GM18870 (cell line): Measurements from ENCODE around the gene MYPN.
"Not testable (repeated sequence)": the region's sequence is repeated elsewhere in the genome, so short reads cannot be mapped to it uniquely, and the experiment has no call there.

ENCODE experiments used
- ATAC-seq: cut with Tn5 transposase; IDR thresholded peaks from one replicate; pipeline ENCODE4 v1.9.1; 2021; ENCODE audit warnings: moderate library complexity; ENCODE audit not compliant: unreplicated experiment

MYPN gene

GRCh38 chr10:68166871-68167585 lies 57.7 kb downstream of the MYPN start:
- ATAC-seq: no peak

GRCh38 chr10:68167586-68168189 lies 58.4 kb downstream of the MYPN start:
- no peak for ATAC-seq

GRCh38 chr10:68171539-68172080 lies 62.3 kb downstream of the MYPN start:
- no peak for ATAC-seq

- ATAC-seq: no peak
These were observed 63.0 kb downstream of the MYPN start for GRCh38 chr10:68172324-68172723.

- ATAC-seq: no peak
These were observed 66.7 kb downstream of the MYPN start for GRCh38 chr10:68175949-68176348.

- ATAC-seq: no peak
These were observed 67.5 kb downstream of the MYPN start for GRCh38 chr10:68176797-68177196.

GRCh38 chr10:68178592-68178991 lies 69.3 kb downstream of the MYPN start:
- ATAC-seq: no peak

GRCh38 chr10:68179016-68179415 lies 69.7 kb downstream of the MYPN start:
- ATAC-seq: no peak

GRCh38 chr10:68180490-68180889 lies 71.2 kb downstream of the MYPN start:
- no peak for ATAC-seq

- ATAC-seq: no peak
These were observed 75.3 kb downstream of the MYPN start for GRCh38 chr10:68184546-68184945.

- no peak for ATAC-seq
These were observed 75.8 kb downstream of the MYPN start for GRCh38 chr10:68185085-68185484.

GRCh38 chr10:68188835-68189234 lies 79.5 kb downstream of the MYPN start:
- ATAC-seq: no peak

GRCh38 chr10:68192113-68192512 lies 82.8 kb downstream of the MYPN start:
- no peak for ATAC-seq

GRCh38 chr10:68194290-68194689 lies 85.0 kb downstream of the MYPN start:
- ATAC-seq: no peak

GRCh38 chr10:68195776-68196175 lies 86.5 kb downstream of the MYPN start:
- not testable (repeated sequence) for ATAC-seq

GRCh38 chr10:68196701-68197100 lies 87.4 kb downstream of the MYPN start:
- no peak for ATAC-seq

GRCh38 chr10:68202960-68203353 lies 93.7 kb downstream of the MYPN start:
- no peak for ATAC-seq

GRCh38 chr10:68208424-68209042 lies 99.2 kb downstream of the MYPN start:
- no peak for ATAC-seq

- no peak for ATAC-seq
These were observed 102.4 kb downstream of the MYPN start for GRCh38 chr10:68211669-68212068.

- ATAC-seq: no peak
These were observed 103.5 kb downstream of the MYPN start for GRCh38 chr10:68212721-68213352.

- ATAC-seq: no peak
These were observed 109.5 kb downstream of the MYPN start for GRCh38 chr10:68218786-68219185.

- ATAC-seq: no peak
These were observed 111.9 kb downstream of the MYPN start for GRCh38 chr10:68221196-68221595.
